Transverse colon (tissue), 4 donors: ENCODE results near the gene TUBB8. TPM values are rescaled to one million over a fixed set of nuclear protein-coding genes. Genes with fewer than 3 reads are reported as not detected.
"Not testable (repeated sequence)": the region's sequence is repeated elsewhere in the genome, so short reads cannot be mapped to it uniquely, and the experiment has no call there.

Source experiments
- DNase-seq: peaks from one replicate; pipeline ENCODE4 v3.0.0-alpha.2; 2019
- H3K27ac ChIP-seq, 4 donors: fragments of 200-600 bp; sonication (generic); 2 replicates each; pipeline ENCODE4 v1.5.1; 2016 to 2018; ENCODE audit warnings: inconsistent platforms in 4 of 4
- H3K27me3 ChIP-seq: fragments of 200-600 bp; sonication (generic); 2 replicates; pipeline ENCODE4 v1.5.1; 2017; ENCODE audit warnings: inconsistent platforms
- H3K36me3 ChIP-seq, 4 donors: fragments of 200-600 bp; sonication (generic); 2 replicates each; pipeline ENCODE4 v1.5.1; 2017 to 2019; ENCODE audit warnings: inconsistent platforms in 4 of 4
- H3K4me1 ChIP-seq, 4 donors: fragments of 200-600 bp; sonication (generic); 2 replicates each; pipeline ENCODE4 v1.5.1; 2017 to 2020; ENCODE audit warnings: inconsistent platforms in 4 of 4
- H3K4me3 ChIP-seq, 4 donors: fragments of 200-600 bp; sonication (generic); 1 replicate in 1 of 4; 2 replicates in 3 of 4; pipeline versions ENCODE4 v1.5.1 to v1.6.1; 2017 to 2019; ENCODE audit warnings: inconsistent platforms in 4 of 4
- H3K9me3 ChIP-seq, 2 donors: fragments of 200-600 bp; sonication (generic); 2 replicates each; pipeline ENCODE4 v1.5.1; 2017 to 2019; ENCODE audit warnings: inconsistent platforms in 2 of 2
- CTCF ChIP-seq, 5 experiments: fragments of 200-600 bp in 3 of 5; fragments of 450-650 bp in 2 of 5; sonication (generic) in 3 of 5; IDR thresholded peaks; 1 replicate in 2 of 5; 2 replicates in 3 of 5; pipeline ENCODE4 v1.5.1; 2016 to 2017; ENCODE audit warnings: antibody characterized with exemption in 5 of 5, inconsistent platforms in 3 of 5, mild to moderate bottlenecking in 2 of 5, moderate library complexity in 1 of 5
- EP300 ChIP-seq: sonication (generic); formaldehyde crosslinking; IDR thresholded peaks from one replicate; pipeline ENCODE4 v1.6.1; 2017; ENCODE audit warnings: antibody characterized with exemption, low read depth
- POLR2A ChIP-seq: fragments of 450-650 bp; IDR thresholded peaks from one replicate; pipeline ENCODE4 v1.6.1; 2016; ENCODE audit warnings: antibody characterized with exemption, mild to moderate bottlenecking, moderate library complexity
- POLR2AphosphoS5 ChIP-seq, 3 donors: sonication (generic); formaldehyde crosslinking; IDR thresholded peaks; one replicate each; pipeline ENCODE4 v1.6.1; 2016; ENCODE audit warnings: antibody characterized with exemption in 3 of 3
- WGBS, 2 donors: methylation state at CpG; one replicate each; pipeline ENCODE4 v1.1.5; 2018; ENCODE audit warnings: low coverage in 1 of 2; 5-methylcytosine and 5-hydroxymethylcytosine counted together
- in situ Hi-C, 4 donors: fragments of 200-750 bp; cut with MboI; loops; one replicate each; pipeline versions ENCODE4 v1.15.0 to v1.15.1; 2017; ENCODE audit warnings: low sequenced_read_pairs in 3 of 4, low pct_ligation_motif_present in 1 of 4, low pct_unique_long_range_greater_than_20kb in 1 of 4
- intact Hi-C: fragments of 100-400 bp; cut with DNase I; formaldehyde crosslinking; loops from one replicate; pipeline ENCODE4 v1.15.1; 2023; ENCODE audit warnings: low total_unique reads
- total RNA-seq, 4 donors: library from RNA; depleted of rRNA; stranded (reverse); fragments of >200 nt; gene quantifications; one replicate each; pipeline ENCODE4 v1.1.0, GENCODE V29; 2016

TUBB8 gene
- total RNA-seq, 4 donors from 2014 or later = 0.82 TPM; not detected in 3

DNA sequence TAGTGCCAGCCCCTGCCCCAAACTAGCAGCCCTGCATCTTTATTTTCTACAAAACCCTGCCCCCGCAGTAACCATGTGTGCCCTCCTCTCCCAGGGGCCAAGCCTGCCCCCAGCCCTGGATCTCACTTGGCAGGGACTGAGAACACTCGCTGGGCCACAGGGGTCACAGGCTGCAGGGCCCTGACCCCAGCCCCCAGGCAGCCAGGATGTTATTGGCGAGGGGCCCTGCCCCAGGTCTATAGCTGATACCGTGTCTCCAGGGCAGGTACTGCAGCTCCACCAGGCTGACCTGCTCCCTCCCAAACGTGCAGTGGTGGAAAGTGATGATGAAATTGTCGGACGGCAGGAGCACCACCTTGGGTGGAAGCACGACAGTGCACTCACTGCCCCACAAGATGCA is 35.9 kb upstream of the TUBB8 start:
- H3K36me3 ChIP-seq = no peaks in the 10 kb centered on the region
- in situ Hi-C loops (no loop called here), intact Hi-C loops (no loop called here)
- DNase-seq = no peak
- H3K4me1 ChIP-seq = no peaks in the 10 kb centered on the region
- H3K9me3 ChIP-seq = no peaks in the 10 kb centered on the region
- peaks cover 9% of the 10 kb centered on the region for H3K27me3 ChIP-seq
- 71% methylated on average over 8 of the region's 8 CpGs; no CpG with 5 or more reads in 1 of the 2 donors for WGBS, 2 donors
- TF ChIP-seq POLR2A (no peak), EP300 (no peak)
- no peak overlapping the region for H3K4me3 ChIP-seq
- H3K27ac ChIP-seq = no peak overlapping the region

- 80 to 81% methylated on average over 1 to 9 of the region's 9 CpGs for WGBS, 2 donors
- H3K27me3 ChIP-seq = peaks cover 14% of the 10 kb centered on the region
- DNase-seq = no peak
- no peaks in the 10 kb centered on the region for H3K4me1 ChIP-seq
- intact Hi-C loops = no loop called here
- H3K4me3 ChIP-seq = no peak overlapping the region
- no peaks in the 10 kb centered on the region for H3K9me3 ChIP-seq
- H3K36me3 ChIP-seq = no peaks in the 10 kb centered on the region
- H3K27ac ChIP-seq = no peak overlapping the region
- no peak for TF ChIP-seq EP300
- in situ Hi-C loops = no loop called here
Observed at GRCh38 chr10:83930-84530, 34.9 kb upstream of the TUBB8 start.

DNA sequence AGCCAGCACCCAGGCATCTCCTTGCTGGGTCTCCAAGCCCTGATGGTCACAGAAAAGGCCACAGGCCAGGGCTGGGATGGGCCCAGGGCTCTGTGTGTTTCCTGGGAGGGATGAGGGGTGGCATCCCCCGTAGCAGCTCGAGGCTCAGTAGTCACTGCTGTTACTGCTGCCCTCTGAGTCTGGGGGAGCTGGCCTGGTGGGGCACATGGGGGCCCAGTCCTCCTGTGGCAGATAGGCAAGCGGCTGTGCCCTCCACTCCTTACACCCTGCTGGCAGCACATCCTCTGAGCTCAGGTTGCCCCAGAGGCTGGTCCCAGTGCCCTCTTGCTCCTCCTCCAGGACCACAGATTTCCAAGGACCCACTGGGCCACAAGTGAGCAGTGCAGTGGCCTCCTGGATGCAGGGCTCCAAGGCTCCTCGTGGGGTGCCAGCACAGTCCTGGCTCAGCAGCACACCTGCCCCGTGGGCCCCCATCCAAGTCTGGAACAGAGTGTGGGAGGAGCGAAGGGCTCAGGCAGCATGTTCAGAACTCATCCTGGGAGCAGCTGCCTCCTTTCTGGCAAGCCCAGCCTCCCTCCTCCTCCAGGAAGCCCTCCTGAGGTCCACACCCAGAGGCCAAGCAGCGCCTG is 31.5 kb upstream of the TUBB8 start:
- intact Hi-C loops = no loop called here
- no peak for DNase-seq
- Histone ChIP-seq H3K27ac (no peak overlapping the region), H3K4me1 (peaks cover 0 to 2% (median 0%) of the 10 kb centered on the region in 4 donors), H3K36me3 (no peaks in the 10 kb centered on the region), H3K27me3 (peaks cover 20% of the 10 kb centered on the region), H3K4me3 (no peak overlapping the region), H3K9me3 (no peaks in the 10 kb centered on the region)
- in situ Hi-C loops = no loop called here
- 80% methylated on average over 6 of the region's 7 CpGs; no CpG with 5 or more reads in 1 of the 2 donors for WGBS, 2 donors
- TF ChIP-seq POLR2AphosphoS5 (IDR thresholded peaks at IDR 0.05) (no peak), CTCF (IDR thresholded peaks at IDR 0.05) (no peak), POLR2A (no peak), EP300 (no peak)

- Histone ChIP-seq H3K9me3 (no peaks in the 10 kb centered on the region), H3K4me1 (peaks cover 0 to 2% (median 0%) of the 10 kb centered on the region in 4 donors), H3K4me3 (no peak overlapping the region), H3K27me3 (peaks cover 22% of the 10 kb centered on the region), H3K36me3 (no peaks in the 10 kb centered on the region), H3K27ac (no peak overlapping the region)
- TF ChIP-seq CTCF (IDR thresholded peaks at IDR 0.05) (no peak), POLR2AphosphoS5 (IDR thresholded peaks at IDR 0.05) (no peak), POLR2A (no peak), EP300 (no peak)
- in situ Hi-C loops (no loop called here), intact Hi-C loops (no loop called here)
- 73% methylated on average over 4 of the region's 4 CpGs; no CpG with 5 or more reads in 1 of the 2 donors for WGBS, 2 donors
- DNase-seq = no peak
Observed at GRCh38 chr10:79532-80215, 30.6 kb upstream of the TUBB8 start.

DNA sequence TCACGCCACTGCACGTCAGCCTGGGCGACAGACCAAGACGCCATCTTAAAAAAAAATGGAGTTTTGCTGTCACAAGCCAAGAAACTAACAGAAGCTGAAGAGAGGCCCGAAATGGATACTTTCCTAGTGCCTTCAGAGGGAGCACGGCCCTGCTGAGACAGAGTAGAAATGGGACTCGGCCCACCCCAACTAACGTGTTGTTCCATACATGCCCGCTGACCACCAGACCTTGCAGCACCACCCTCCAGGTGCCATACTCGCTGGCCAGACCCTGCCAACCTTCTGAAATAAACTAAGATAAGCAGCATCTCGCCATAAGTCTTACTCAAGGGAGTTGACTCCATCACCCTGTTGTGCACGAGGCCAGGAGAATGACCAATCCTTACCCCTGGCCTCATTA is 29.5 kb upstream of the TUBB8 start:
- no peaks in the 10 kb centered on the region for H3K9me3 ChIP-seq
- H3K36me3 ChIP-seq = no peaks in the 10 kb centered on the region
- H3K27ac ChIP-seq = no peak overlapping the region
- H3K4me3 ChIP-seq = no peak overlapping the region
- peaks cover 0 to 7% (median 0%) of the 10 kb centered on the region in 4 donors for H3K4me1 ChIP-seq
- no peak for DNase-seq
- H3K27me3 ChIP-seq = peaks cover 22% of the 10 kb centered on the region
- TF ChIP-seq POLR2AphosphoS5 (IDR thresholded peaks at IDR 0.05) (no peak), POLR2A (no peak), CTCF (IDR thresholded peaks at IDR 0.05) (no peak), EP300 (no peak)
- in situ Hi-C loops (no loop called here), intact Hi-C loops (no loop called here)
- 95 to 100% methylated on average over 2 to 12 of the region's 12 CpGs for WGBS, 2 donors

- H3K9me3 ChIP-seq, in situ Hi-C loops, DNase-seq, H3K27me3 ChIP-seq, intact Hi-C loops, H3K36me3 ChIP-seq, H3K27ac ChIP-seq, H3K4me1 ChIP-seq: not testable (repeated sequence)
- H3K4me3 ChIP-seq = peak overlapping the region in 3 of 4 donors; percentile 32 to 60 (median 43)
- 10 to 32% methylated on average over 2 to 17 of the region's 17 CpGs for WGBS, 2 donors
Observed at GRCh38 chr10:74266-74621, 25.1 kb upstream of the TUBB8 start.
